ENCODE measurements around the gene GJB5. TPM values are rescaled to one million over a fixed set of nuclear protein-coding genes. Genes with fewer than 3 reads are reported as not detected.

GJB5 gene
- total and polyA plus RNA-seq, 4 experiments from 2014 or later, result not detected

- Histone ChIP-seq H3K27me3 (ENCODE audit: insufficient read depth, low read length) (no peaks in the 10 kb centered on the region), H3K27ac (ENCODE audit: low read depth, low read length) (no peak overlapping the region), H3K36me3 (ENCODE audit: insufficient read depth, low read length) (no peaks in the 10 kb centered on the region), H3K9me3 (ENCODE audit: control insufficient read depth in 1 of 2, low read length in 2 of 2) (no peaks in the 10 kb centered on the region), H3K4me3 (ENCODE audit: low read length in 2 of 2) (no peak overlapping the region), H3K4me1 (ENCODE audit: insufficient read depth, low read length) (no peaks in the 10 kb centered on the region)
- Mint-ChIP-seq H3K4me3 (no peak overlapping the region), H3K36me3 (no peaks in the 10 kb centered on the region), H3K27ac (no peak overlapping the region), H3K27me3 (peaks cover 6 to 7% of the 10 kb centered on the region in 2 donors), H3K4me1 (no peaks in the 10 kb centered on the region), H3K9me3 (peaks cover 0 to 5% (median under 1%) of the 10 kb centered on the region in 8 donors)
- ChIA-PET CTCF (ENCODE audit: partially characterized antibody) (no interaction called here), POLR2A (ENCODE audit: partially characterized antibody) (no interaction called here)
- intact Hi-C loops (cut with micrococcal nuclease), result no loop called here
- no peak for DNase-seq
These were observed 41.4 kb upstream of the GJB5 start for GRCh38 chr1:34713443-34713842.

- Mint-ChIP-seq H3K4me3 (no peak overlapping the region), H3K27me3 (peaks cover 6 to 15% of the 10 kb centered on the region in 2 donors), H3K36me3 (no peaks in the 10 kb centered on the region), H3K27ac (no peak overlapping the region), H3K9me3 (peaks cover 0 to 5% (median under 1%) of the 10 kb centered on the region in 8 donors), H3K4me1 (no peaks in the 10 kb centered on the region)
- POLR2A ChIA-PET (ENCODE audit: partially characterized antibody), result no interaction called here
- intact Hi-C loops (cut with micrococcal nuclease), result no loop called here
- no peaks in the 10 kb centered on the region for H3K27me3 ChIP-seq (ENCODE audit: insufficient read depth, low read length)
- no peak overlapping the region for H3K27ac ChIP-seq (ENCODE audit: low read depth, low read length)
- DNase-seq, result no peak
- no peaks in the 10 kb centered on the region for H3K36me3 ChIP-seq (ENCODE audit: insufficient read depth, low read length)
- CTCF ChIA-PET (ENCODE audit: partially characterized antibody), result interaction anchor here (1.4 kb wide), 1 partner anchor 30 kb away, joined by 3 read pairs; no protein-coding TSS in a partner anchor
- no peaks in the 10 kb centered on the region for H3K9me3 ChIP-seq (ENCODE audit: control insufficient read depth in 1 of 2, low read length in 2 of 2)
- no peak overlapping the region for H3K4me3 ChIP-seq (ENCODE audit: low read length in 2 of 2)
- no peaks in the 10 kb centered on the region for H3K4me1 ChIP-seq (ENCODE audit: insufficient read depth, low read length)
These were observed 40.5 kb upstream of the GJB5 start for GRCh38 chr1:34714386-34714785.

- H3K27me3 ChIP-seq (ENCODE audit: insufficient read depth, low read length), result no peaks in the 10 kb centered on the region
- no peaks in the 10 kb centered on the region for H3K4me1 ChIP-seq (ENCODE audit: insufficient read depth, low read length)
- ChIA-PET CTCF (ENCODE audit: partially characterized antibody) (interaction anchor here (1.4 kb wide), 1 partner anchor 29 kb away, joined by 3 read pairs; no protein-coding TSS in a partner anchor), POLR2A (ENCODE audit: partially characterized antibody) (no interaction called here)
- no peaks in the 10 kb centered on the region for H3K36me3 ChIP-seq (ENCODE audit: insufficient read depth, low read length)
- no peaks in the 10 kb centered on the region for H3K9me3 ChIP-seq (ENCODE audit: control insufficient read depth in 1 of 2, low read length in 2 of 2)
- no peak overlapping the region for H3K27ac Mint-ChIP-seq
- no peak overlapping the region for H3K27ac ChIP-seq (ENCODE audit: low read depth, low read length)
- no peak overlapping the region for H3K4me3 Mint-ChIP-seq
- H3K4me3 ChIP-seq (ENCODE audit: low read length in 2 of 2), result no peak overlapping the region
- DNase-seq, result no peak
- no peaks in the 10 kb centered on the region for H3K36me3 Mint-ChIP-seq
- H3K9me3 Mint-ChIP-seq, result peaks cover 0 to 5% (median under 1%) of the 10 kb centered on the region in 8 donors
- H3K4me1 Mint-ChIP-seq, result no peaks in the 10 kb centered on the region
- intact Hi-C loops (cut with micrococcal nuclease), result no loop called here
- peaks cover 12 to 15% of the 10 kb centered on the region in 2 donors for H3K27me3 Mint-ChIP-seq
These were observed 39.7 kb upstream of the GJB5 start for GRCh38 chr1:34715139-34715538.

GRCh38 chr1:34721241-34721640, 33.6 kb upstream of the GJB5 start:
- no peaks in the 10 kb centered on the region for H3K4me1 Mint-ChIP-seq
- CTCF ChIA-PET (ENCODE audit: partially characterized antibody), result interaction anchor here (1.0 to 1.1 kb wide), 2 partner anchors 21 to 22 kb away, joined by 3 to 4 read pairs; no protein-coding TSS in a partner anchor
- H3K4me3 Mint-ChIP-seq, result no peak overlapping the region
- H3K9me3 Mint-ChIP-seq, result peaks cover 0 to 5% (median 0%) of the 10 kb centered on the region in 8 donors
- no peak overlapping the region for H3K27ac Mint-ChIP-seq
- H3K36me3 Mint-ChIP-seq, result no peaks in the 10 kb centered on the region
- Histone ChIP-seq H3K36me3 (ENCODE audit: insufficient read depth, low read length) (no peaks in the 10 kb centered on the region), H3K27me3 (ENCODE audit: insufficient read depth, low read length) (no peaks in the 10 kb centered on the region), H3K27ac (ENCODE audit: low read depth, low read length) (no peak overlapping the region), H3K9me3 (ENCODE audit: control insufficient read depth in 1 of 2, low read length in 2 of 2) (no peaks in the 10 kb centered on the region), H3K4me1 (ENCODE audit: insufficient read depth, low read length) (no peaks in the 10 kb centered on the region), H3K4me3 (ENCODE audit: low read length in 2 of 2) (no peak overlapping the region)
- POLR2A ChIA-PET (ENCODE audit: partially characterized antibody), result no interaction called here
- DNase-seq, result no peak
- intact Hi-C loops (cut with micrococcal nuclease), result no loop called here
- peaks cover 28 to 33% of the 10 kb centered on the region in 2 donors for H3K27me3 Mint-ChIP-seq

GRCh38 chr1:34721646-34722355, 33.0 kb upstream of the GJB5 start:
- intact Hi-C loops (cut with micrococcal nuclease), result no loop called here
- H3K36me3 ChIP-seq (ENCODE audit: insufficient read depth, low read length), result no peaks in the 10 kb centered on the region
- H3K4me1 Mint-ChIP-seq, result no peaks in the 10 kb centered on the region
- no peaks in the 10 kb centered on the region for H3K9me3 ChIP-seq (ENCODE audit: control insufficient read depth in 1 of 2, low read length in 2 of 2)
- H3K27me3 ChIP-seq (ENCODE audit: insufficient read depth, low read length), result no peaks in the 10 kb centered on the region
- no peak overlapping the region for H3K4me3 ChIP-seq (ENCODE audit: low read length in 2 of 2)
- ChIA-PET POLR2A (ENCODE audit: partially characterized antibody) (no interaction called here), CTCF (ENCODE audit: partially characterized antibody) (interaction anchor here (1.0 to 1.1 kb wide), 2 partner anchors 21 to 22 kb away, joined by 3 to 4 read pairs; no protein-coding TSS in a partner anchor)
- no peaks in the 10 kb centered on the region for H3K36me3 Mint-ChIP-seq
- H3K9me3 Mint-ChIP-seq, result peaks cover 0 to 5% (median 0%) of the 10 kb centered on the region in 8 donors
- no peak overlapping the region for H3K27ac Mint-ChIP-seq
- H3K27ac ChIP-seq (ENCODE audit: low read depth, low read length), result no peak overlapping the region
- H3K27me3 Mint-ChIP-seq, result peaks cover 30 to 35% of the 10 kb centered on the region in 2 donors
- H3K4me1 ChIP-seq (ENCODE audit: insufficient read depth, low read length), result no peaks in the 10 kb centered on the region
- DNase-seq, result no peak
- no peak overlapping the region for H3K4me3 Mint-ChIP-seq

- CTCF ChIA-PET (ENCODE audit: partially characterized antibody), result interaction anchor here (3.9 kb wide), 1 partner anchor 16 kb away, joined by 18 read pairs; no protein-coding TSS in a partner anchor
- intact Hi-C loops (cut with micrococcal nuclease), result no loop called here
These were observed 28.0 kb upstream of the GJB5 start for GRCh38 chr1:34726861-34727260.

GRCh38 chr1:34730485-34730884, 24.4 kb upstream of the GJB5 start:
- H3K27ac Mint-ChIP-seq, result no peak overlapping the region
- H3K9me3 ChIP-seq (ENCODE audit: control insufficient read depth in 1 of 2, low read length in 2 of 2), result no peaks in the 10 kb centered on the region
- no peak overlapping the region for H3K27ac ChIP-seq (ENCODE audit: low read depth, low read length)
- H3K9me3 Mint-ChIP-seq, result no peaks in the 10 kb centered on the region
- intact Hi-C loops (cut with micrococcal nuclease), result no loop called here
- no peaks in the 10 kb centered on the region for H3K4me1 Mint-ChIP-seq
- ChIA-PET POLR2A (ENCODE audit: partially characterized antibody) (no interaction called here), CTCF (ENCODE audit: partially characterized antibody) (interaction anchor here (3.9 kb wide), 1 partner anchor 13 kb away, joined by 18 read pairs; no protein-coding TSS in a partner anchor)
- H3K4me1 ChIP-seq (ENCODE audit: insufficient read depth, low read length), result no peaks in the 10 kb centered on the region
- H3K27me3 Mint-ChIP-seq, result peaks cover 16 to 21% of the 10 kb centered on the region in 2 donors
- no peaks in the 10 kb centered on the region for H3K36me3 ChIP-seq (ENCODE audit: insufficient read depth, low read length)
- H3K4me3 ChIP-seq (ENCODE audit: low read length in 2 of 2), result no peak overlapping the region
- no peaks in the 10 kb centered on the region for H3K27me3 ChIP-seq (ENCODE audit: insufficient read depth, low read length)
- no peak for DNase-seq
- no peak overlapping the region for H3K4me3 Mint-ChIP-seq
- no peaks in the 10 kb centered on the region for H3K36me3 Mint-ChIP-seq

More at GRCh38 chr1:34726861-34727260, 28.0 kb upstream of the GJB5 start:
- Histone ChIP-seq H3K9me3 (ENCODE audit: control insufficient read depth in 1 of 2, low read length in 2 of 2) (no peaks in the 10 kb centered on the region), H3K27ac (ENCODE audit: low read depth, low read length) (no peak overlapping the region), H3K4me1 (ENCODE audit: insufficient read depth, low read length) (no peaks in the 10 kb centered on the region), H3K36me3 (ENCODE audit: insufficient read depth, low read length) (no peaks in the 10 kb centered on the region), H3K27me3 (ENCODE audit: insufficient read depth, low read length) (no peaks in the 10 kb centered on the region), H3K4me3 (ENCODE audit: low read length in 2 of 2) (no peak overlapping the region)
- no peaks in the 10 kb centered on the region for H3K4me1 Mint-ChIP-seq
- no peaks in the 10 kb centered on the region for H3K36me3 Mint-ChIP-seq
- no peak overlapping the region for H3K4me3 Mint-ChIP-seq
- POLR2A ChIA-PET (ENCODE audit: partially characterized antibody), result no interaction called here
- H3K27ac Mint-ChIP-seq, result no peak overlapping the region
- no peak for DNase-seq
- peaks cover 24 to 30% of the 10 kb centered on the region in 2 donors for H3K27me3 Mint-ChIP-seq
- H3K9me3 Mint-ChIP-seq, result peaks cover 0 to 2% (median 0%) of the 10 kb centered on the region in 8 donors
